ENCODE results near the gene TEKTIP1. TPM values are rescaled to one million over a fixed set of nuclear protein-coding genes. Genes with fewer than 3 reads are reported as not detected.

TEKTIP1 gene
- not detected in 2 replicates for total RNA-seq

DNA sequence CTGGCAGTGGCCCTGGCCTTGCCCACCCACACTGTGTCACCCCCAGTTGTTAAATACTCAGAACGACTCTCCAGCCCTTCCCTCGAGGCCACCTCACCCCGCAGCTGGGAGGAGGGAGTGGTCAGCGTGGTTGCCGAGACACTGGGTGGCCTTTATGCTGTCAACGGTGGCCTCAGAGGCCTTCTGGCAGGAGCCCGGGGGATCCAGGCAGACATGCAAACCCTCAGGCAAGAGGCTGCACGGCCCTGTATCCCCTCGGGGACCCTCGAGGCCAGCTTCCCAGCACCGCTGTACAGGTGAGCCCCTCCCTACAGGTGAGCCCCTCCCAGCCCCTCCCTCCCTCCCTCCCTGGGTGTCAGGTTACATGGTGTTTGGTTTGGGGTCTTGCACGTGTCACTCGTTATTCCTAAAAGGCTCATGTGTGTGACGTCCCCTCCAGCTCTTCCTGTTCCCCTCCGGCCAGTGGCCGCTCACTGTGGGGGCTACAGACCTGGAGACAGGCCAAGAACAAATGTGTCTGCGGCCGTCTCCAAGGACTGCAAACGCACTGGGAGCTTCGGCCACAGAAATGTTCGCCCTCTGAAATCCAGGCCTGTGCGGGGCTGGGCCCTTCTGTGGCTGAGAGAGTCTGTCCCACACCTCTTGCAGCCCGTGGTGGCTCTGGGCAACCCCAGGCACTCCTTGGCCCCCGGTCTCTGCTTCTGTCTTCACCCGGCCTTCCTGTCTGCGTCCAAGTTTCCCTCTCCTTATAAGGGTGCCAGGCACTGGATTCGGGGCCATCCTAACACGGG, at the start of gene TEKTIP1:
TSS of gene TEKTIP1 (plus strand) at position 210 of the 791 bp plus-strand sequence. CDS start at position 214, 4 bp downstream.

DNA sequence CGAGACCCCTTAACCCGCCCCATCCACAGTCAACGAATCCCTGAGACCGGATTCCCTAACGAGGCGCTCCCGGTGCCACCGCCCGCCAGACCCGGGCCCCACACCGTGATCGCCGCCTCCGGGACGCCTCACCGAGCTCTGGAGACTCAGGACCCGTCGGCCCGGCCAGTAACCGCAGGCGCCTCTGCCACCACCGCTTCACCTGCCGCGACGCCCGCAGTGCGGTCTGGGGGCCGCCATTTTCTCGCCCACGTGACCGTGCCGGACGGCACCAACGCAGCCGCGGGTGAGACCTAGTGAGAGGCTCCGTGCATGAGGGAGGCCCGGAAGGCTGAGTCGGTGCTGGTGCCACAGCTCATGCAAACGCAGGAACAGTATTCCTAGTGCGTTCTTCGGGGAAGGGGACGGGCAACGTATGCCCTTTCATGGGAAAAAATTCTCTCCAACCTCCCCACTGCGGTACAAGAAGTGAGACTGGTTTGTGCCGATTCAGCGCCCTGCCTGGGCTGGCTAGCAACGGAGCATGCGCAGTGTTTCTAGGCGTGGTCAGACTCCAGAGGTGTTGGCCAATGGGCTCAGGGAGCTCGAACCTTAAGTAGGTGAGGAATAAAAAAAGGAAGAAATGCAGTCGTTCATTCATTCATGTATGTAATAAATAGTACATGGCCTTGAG, 38.4 kb upstream of the TEKTIP1 start, which contains the start of gene DOHH:
TSS of gene DOHH (minus strand) at position 246 of the 673 bp plus-strand sequence. CDS start 3,860 bp downstream, outside the sequence.

DNA sequence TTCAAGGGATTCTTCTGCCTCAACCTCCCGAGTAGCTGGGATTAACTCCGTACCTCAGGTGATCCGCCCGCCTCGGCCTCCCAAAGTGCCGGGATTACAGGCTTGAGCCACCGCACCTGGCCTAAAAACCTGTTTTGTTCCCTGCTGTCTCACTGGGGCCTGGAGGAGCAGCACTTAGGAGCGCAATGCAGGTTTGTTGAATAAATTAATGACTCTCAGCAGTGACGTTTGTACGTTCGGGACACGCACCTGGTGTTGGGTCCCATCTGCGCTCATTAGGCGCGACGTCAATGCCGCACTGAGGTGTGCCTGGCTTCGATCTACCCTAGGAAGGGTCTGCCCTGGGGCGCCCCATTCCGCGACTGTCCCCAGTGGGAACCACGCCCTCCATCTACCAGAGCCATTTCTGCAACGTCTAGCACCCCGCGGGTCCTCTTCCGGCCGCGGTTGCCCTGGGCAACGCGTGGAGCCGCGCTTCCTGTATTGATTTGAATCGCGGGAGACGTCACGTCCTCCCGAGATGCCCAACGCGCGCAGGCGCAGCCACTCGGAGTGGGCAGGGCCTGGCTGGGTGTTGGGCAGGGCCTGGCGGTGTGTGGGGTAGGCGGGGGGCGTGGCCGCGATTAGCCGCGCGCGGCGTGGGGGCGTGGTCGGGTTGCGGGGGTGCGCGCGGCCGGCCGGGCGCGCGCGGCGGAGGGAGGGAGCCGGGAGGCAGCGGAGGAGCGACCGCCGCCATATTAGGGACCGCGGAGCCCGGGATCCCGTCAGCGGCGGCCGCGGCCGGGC, 33.2 kb upstream of the TEKTIP1 start, which contains the start of gene FZR1:
TSS of gene FZR1 (plus strand) at position 714 of the 786 bp plus-strand sequence. CDS start 16,679 bp downstream, outside the sequence.

DNA sequence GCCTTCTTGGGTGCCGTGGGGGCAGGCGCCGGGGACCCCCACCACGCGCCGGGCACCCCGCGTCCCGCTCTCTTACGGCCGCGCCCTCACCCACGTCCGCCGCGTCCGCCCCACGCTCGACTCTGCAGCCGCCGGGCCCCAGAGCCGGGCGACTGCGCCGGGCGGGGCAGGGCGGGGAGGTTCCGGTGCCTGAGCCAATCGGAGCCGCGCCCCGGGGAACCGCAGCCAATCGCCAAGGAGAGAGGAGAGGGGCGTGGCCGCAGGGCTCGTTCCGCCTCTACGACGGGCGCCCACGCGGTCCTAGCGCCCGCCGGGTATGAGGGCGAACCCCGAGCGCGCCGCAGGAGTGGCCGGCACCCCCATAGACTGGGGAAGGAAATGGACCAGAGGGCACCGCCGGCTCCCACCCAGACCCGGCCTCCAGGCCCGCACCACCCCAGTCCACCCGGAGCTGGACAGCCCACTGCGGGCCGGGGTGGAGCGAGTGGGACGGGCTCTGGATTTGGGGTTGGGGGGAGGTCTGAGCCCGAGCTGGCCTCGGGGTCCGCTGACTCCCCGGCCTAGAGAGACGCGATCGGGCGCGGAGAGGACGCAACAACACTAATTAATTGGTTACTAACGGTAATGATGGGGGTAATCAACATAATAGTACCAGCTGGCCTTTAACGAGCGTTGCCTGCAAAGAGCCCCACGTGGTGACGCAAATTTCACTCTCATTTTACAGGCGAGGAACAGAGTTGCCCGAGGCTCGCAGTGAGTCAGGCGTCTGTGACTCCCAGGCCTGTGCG, 18.7 kb downstream of the TEKTIP1 start, which contains the start of gene MFSD12:
TSS of gene MFSD12 (minus strand) at position 126 of the 788 bp plus-strand sequence. CDS start 183 bp downstream, outside the sequence.

DNA sequence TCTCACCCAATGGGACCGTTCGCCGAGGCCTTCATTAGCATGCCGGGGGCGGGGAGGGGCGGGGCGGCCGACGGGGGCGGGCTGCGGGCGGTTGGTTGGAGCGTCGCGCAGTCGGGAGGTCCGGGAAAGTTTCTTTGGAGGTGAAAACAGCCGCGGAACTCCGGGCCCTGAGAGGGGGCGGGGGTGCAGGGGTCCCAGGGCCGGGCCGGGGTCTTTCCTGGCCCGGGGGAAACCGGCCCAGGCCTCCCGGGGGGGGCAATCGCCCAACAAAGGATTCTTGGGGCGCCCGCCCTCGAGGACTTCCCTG, 33.8 kb downstream of the TEKTIP1 start, which contains the start of gene HMG20B:
TSS of gene HMG20B (plus strand) at position 90 of the 307 bp plus-strand sequence. CDS start 366 bp downstream, outside the sequence.

DNA sequence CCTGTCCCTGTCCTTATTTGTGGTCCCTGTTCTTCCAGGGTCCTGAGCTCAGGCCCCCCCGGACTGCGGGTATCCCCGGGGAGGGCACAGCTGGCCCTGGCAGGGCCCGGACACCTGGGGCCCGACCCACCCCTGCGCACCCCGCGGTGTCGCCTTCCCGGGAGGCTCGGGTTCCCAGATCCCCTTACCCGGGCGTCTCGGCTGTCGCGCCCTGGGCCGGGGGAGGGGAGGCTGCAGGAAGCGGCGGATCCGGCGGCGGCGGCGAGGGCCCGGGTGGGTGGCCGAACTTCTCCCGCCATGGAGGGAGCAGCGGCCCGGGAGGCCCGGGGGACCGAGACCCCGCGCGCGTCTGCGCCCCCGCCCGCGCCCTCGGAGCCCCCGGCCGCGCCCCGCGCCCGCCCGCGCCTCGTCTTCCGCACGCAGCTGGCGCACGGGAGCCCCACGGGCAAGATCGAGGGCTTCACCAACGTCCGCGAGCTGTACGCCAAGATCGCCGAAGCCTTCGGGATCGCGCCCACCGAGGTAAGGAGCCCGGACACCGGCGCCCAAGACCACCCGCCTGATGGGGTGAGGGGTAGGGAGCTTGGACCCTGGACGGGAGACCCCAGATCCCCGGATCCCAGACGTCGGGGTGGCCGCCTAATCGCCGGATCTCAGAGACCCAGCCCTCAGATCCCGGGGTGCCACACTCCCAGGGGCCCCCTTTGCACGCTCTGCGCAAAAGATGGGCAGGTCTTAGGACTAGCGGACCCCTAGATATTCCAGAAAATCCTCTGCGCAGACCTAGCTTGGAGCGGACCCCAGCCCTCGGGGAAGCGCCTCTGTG, 46.5 kb downstream of the TEKTIP1 start, which contains the start of gene GIPC3:
TSS of gene GIPC3 (plus strand) at position 178 of the 826 bp plus-strand sequence. CDS start at position 298, 120 bp downstream.

Other genes with a start within 250 kb of the TEKTIP1 start
- 17.2 and 61.2 TPM in 2 replicates for gene NFIC, start 172.6 kb upstream of the TEKTIP1 start, total RNA-seq
- gene SMIM24, start 58.6 kb upstream of the TEKTIP1 start, total RNA-seq = not detected in 2 replicates
- gene SMIM44, start 55.7 kb upstream of the TEKTIP1 start, total RNA-seq = not detected in 2 replicates
- 11.0 and 16.9 TPM in 2 replicates for gene DOHH, start 38.5 kb upstream of the TEKTIP1 start, total RNA-seq
- 22.5 and 44.3 TPM in 2 replicates for gene FZR1, start 32.9 kb upstream of the TEKTIP1 start, total RNA-seq
- 57.1 and 120 TPM in 2 replicates for gene MFSD12, start 18.4 kb downstream of the TEKTIP1 start, total RNA-seq
- gene HMG20B, start 33.8 kb downstream of the TEKTIP1 start, total RNA-seq = 57.3 and 88.4 TPM in 2 replicates
- gene GIPC3, start 46.3 kb downstream of the TEKTIP1 start, total RNA-seq = 0.32 and 0.57 TPM in 2 replicates
- gene TBXA2R, start 67.7 kb downstream of the TEKTIP1 start, total RNA-seq = 1.1 and 2.1 TPM in 2 replicates
- gene CACTIN, start 87.6 kb downstream of the TEKTIP1 start, total RNA-seq = 29.5 and 41.6 TPM in 2 replicates
- 18.9 and 81.9 TPM in 2 replicates for gene PIP5K1C, start 161.3 kb downstream of the TEKTIP1 start, total RNA-seq
- 0.06 TPM in 1 of 2 replicates, not detected in the other for gene TJP3, start 169.2 kb downstream of the TEKTIP1 start, total RNA-seq
- gene APBA3, start 222.5 kb downstream of the TEKTIP1 start, total RNA-seq = 17.8 and 25.0 TPM in 2 replicates
- gene MRPL54, start 223.5 kb downstream of the TEKTIP1 start, total RNA-seq = 36.8 and 68.5 TPM in 2 replicates
- gene RAX2, start 233.1 kb downstream of the TEKTIP1 start, total RNA-seq = not detected in 2 replicates
- gene MATK, start 247.2 kb downstream of the TEKTIP1 start, total RNA-seq = 0.50 TPM in 1 of 2 replicates, not detected in the other

All from bladder microvascular endothelial cell (primary cell).